NOMO-1 treated with dmso at 0.1 percent for 144 hours (cell line): ENCODE measurements around the gene TUBGCP5.

Source experiments
- DNase-seq: peaks from one replicate; lab custom pipeline; 2025; ENCODE audit not compliant: unreplicated experiment; lab: John Stamatoyannopoulos, UW

Gene TUBGCP5

GRCh38 chr15:22979238-22980188, 59.9 kb downstream of the TUBGCP5 start:
- peak; percentile 26 for DNase-seq

GRCh38 chr15:22978691-22979237, 60.6 kb downstream of the TUBGCP5 start:
- no peak for DNase-seq

GRCh38 chr15:22974745-22975144, 64.6 kb downstream of the TUBGCP5 start:
- DNase-seq, result peak; percentile 81

GRCh38 chr15:22973987-22974386, 65.4 kb downstream of the TUBGCP5 start:
- DNase-seq, result no peak

GRCh38 chr15:22973286-22973685, 66.1 kb downstream of the TUBGCP5 start:
- no peak for DNase-seq

GRCh38 chr15:22969489-22969888, 69.9 kb downstream of the TUBGCP5 start:
- no peak for DNase-seq

- DNase-seq, result no peak
These were observed 71.0 kb downstream of the TUBGCP5 start for GRCh38 chr15:22968366-22968765.

GRCh38 chr15:22967084-22967770, 72.1 kb downstream of the TUBGCP5 start:
- no peak for DNase-seq

- DNase-seq, result no peak
These were observed 72.9 kb downstream of the TUBGCP5 start for GRCh38 chr15:22966321-22967083.

GRCh38 chr15:22963641-22964040, 75.7 kb downstream of the TUBGCP5 start:
- no peak for DNase-seq

GRCh38 chr15:22962611-22963010, 76.8 kb downstream of the TUBGCP5 start:
- no peak for DNase-seq

- DNase-seq, result no peak
These were observed 77.6 kb downstream of the TUBGCP5 start for GRCh38 chr15:22961762-22962161.

GRCh38 chr15:22960556-22960955, 78.8 kb downstream of the TUBGCP5 start:
- DNase-seq, result no peak

- no peak for DNase-seq
These were observed 79.2 kb downstream of the TUBGCP5 start for GRCh38 chr15:22960126-22960525.

GRCh38 chr15:22959321-22960101, 79.9 kb downstream of the TUBGCP5 start:
- no peak for DNase-seq

GRCh38 chr15:22958487-22959280, 80.7 kb downstream of the TUBGCP5 start:
- no peak for DNase-seq

- peak; percentile 77 for DNase-seq
These were observed 82.5 kb downstream of the TUBGCP5 start for GRCh38 chr15:22956978-22957260.

GRCh38 chr15:22956257-22956977, 83.0 kb downstream of the TUBGCP5 start:
- DNase-seq, result no peak

GRCh38 chr15:22955544-22956119, 83.7 kb downstream of the TUBGCP5 start:
- DNase-seq, result no peak
